IPS DF 4.7 (cell line): Measurements from ENCODE around the gene FN3K.
"Not testable (repeated sequence)": the region's sequence is repeated elsewhere in the genome, so short reads cannot be mapped to it uniquely, and the experiment has no call there.

ENCODE experiments used
- DNase-seq: peaks from one replicate; pipeline ENCODE4 v3.0.0-alpha.2; 2013; ENCODE audit warnings: low spot score; ENCODE audit errors: extremely low read depth

FN3K gene

DNA sequence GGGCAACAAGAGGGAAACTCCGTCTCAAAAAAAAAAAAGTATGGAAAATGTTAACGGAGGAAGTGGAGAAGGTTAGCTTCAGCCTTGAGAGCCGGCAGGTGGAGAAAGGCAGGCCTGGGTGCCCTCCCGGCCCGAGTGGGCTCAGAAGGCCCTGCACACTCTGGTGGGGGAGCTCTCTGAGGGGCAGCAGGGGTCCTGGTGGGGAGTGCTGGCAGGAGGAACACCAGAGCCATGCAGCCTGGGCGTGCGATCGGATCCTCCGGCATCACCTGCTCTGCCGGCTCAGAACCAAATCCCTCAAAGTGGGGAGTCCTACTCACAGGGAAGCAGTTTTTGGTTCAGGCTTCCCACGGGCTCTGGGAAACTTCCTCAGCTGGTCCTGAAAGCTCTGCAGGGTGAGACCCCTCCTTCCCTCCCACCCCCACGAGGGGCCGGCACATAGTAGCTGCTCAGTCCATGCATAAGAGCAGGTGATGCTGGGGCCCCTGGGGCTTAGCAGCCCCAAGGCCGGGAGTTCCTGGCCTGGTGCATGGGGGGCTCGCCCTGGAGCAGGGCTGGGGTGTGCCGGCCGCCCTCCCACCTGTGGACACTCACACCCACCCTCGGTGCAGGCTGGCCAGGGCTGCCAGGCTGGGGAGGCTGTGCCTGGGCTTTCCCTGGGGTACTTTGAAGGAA lies 1.2 kb downstream of the FN3K start:
- no peak for DNase-seq

DNA sequence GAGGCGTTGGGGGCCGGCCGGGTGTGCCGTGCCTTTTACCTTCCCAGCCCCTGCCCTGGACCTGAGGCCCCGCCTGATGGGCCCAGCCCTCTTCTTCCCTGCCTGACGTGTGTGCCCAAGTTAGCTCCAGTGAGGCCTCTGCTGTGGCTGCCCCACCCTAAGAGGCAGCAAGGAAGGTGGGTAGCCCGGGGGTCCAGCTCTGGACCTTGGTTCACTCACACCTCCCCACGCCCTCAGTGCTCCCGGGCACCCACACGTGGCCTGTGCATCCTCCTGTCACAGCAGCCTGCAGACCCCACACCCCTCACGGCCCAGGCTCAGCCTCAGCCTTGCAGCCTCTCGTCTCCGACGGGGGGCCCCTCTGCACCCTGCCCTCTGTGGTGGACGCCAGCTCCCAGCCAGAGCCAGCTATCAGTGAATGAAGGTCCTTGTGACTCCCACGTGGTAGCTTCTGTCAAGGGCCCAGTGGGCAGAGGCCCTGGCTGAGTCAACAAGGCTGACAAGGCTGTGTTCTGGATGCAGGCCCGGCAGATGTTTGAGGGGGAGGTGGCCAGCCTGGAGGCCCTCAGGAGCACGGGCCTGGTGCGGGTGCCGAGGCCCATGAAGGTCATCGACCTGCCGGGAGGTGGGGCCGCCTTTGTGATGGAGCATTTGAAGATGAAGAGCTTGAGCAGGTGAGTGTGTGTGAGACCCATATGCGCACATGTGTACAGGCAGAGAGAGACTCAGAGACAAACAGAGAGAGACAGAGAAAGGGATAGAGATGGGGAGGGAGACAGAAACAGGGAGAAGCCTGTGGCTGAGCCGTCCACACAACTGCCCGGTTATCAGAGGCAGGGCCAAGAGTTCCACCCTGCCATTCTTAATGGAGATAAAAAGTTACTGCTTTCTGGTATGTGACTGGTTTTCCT lies 2.8 kb downstream of the FN3K start:
- DNase-seq: no peak

DNA sequence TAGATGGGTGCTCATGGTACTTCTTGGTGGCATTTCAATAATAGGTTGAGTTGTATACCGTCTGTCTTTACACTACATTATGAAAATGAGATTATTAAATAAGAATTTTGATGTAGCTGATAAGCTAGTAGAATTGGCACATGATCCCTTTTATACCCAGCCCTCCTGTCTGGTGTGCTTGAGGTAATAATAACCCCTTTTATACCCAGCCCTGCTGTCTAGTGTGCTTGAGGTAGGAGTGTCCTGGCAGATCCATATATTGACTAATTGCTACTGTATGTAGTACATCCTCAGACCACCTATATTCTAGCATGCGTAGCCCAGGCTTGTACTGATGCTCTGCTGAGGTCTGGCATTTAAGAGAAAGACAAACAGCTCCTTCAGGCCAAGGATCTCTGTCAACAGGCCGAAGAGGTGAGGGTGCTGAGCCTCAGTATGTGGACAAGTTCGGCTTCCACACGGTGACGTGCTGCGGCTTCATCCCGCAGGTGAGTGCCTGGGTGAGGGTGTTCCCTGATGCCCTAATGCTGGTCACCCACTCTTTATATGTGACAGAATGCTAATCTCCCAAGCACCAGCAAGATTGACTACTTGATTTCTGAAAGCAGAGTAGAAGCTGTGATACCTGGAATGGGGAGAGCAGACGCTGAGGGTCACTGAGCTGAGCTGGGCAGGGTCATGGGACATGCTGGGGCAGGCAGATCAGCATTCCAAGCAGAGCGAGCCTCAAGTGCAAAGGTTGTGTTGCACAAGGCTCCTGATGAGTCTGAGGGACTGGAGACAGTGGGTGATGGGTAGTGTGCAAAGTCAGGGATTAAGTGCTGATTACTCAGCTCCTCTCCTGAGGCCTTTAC lies 5.7 kb downstream of the FN3K start:
- no peak for DNase-seq

- DNase-seq: no peak
Measured at GRCh38 chr17:82743344-82744219, 8.2 kb downstream of the FN3K start.

GRCh38 chr17:82744736-82745135 lies 9.3 kb downstream of the FN3K start:
- not testable (repeated sequence) for DNase-seq

GRCh38 chr17:82745524-82745923 lies 10.1 kb downstream of the FN3K start:
- DNase-seq: no peak

- DNase-seq: no peak
Measured at GRCh38 chr17:82748756-82749155, 13.3 kb downstream of the FN3K start.

GRCh38 chr17:82750241-82750908 lies 15.0 kb downstream of the FN3K start:
- no peak for DNase-seq

GRCh38 chr17:82751171-82751570 lies 15.8 kb downstream of the FN3K start:
- no peak for DNase-seq

- DNase-seq: no peak
Measured at GRCh38 chr17:82751571-82752370, 16.4 kb downstream of the FN3K start, which contains the start of gene TBCD. TSS of gene TBCD (plus strand) at chr17:82752065. CDS start at chr17:82752194, 129 bp downstream.

GRCh38 chr17:82752371-82753200 lies 17.2 kb downstream of the FN3K start:
- DNase-seq: no peak

DNA sequence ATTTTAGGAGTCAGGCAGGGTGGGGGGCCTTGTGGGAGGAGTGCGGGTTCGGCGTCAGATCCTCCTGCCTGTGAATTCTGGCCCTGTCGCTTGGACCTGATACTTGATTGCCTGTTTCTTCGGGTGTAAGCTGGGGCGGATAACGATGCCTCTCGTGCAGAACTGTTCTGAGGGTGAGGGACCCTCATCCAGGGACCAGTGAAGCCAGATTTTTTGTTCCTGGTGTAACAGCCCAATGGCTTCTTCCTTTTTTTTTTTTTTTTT lies 17.7 kb downstream of the FN3K start:
- DNase-seq: no peak

DNA sequence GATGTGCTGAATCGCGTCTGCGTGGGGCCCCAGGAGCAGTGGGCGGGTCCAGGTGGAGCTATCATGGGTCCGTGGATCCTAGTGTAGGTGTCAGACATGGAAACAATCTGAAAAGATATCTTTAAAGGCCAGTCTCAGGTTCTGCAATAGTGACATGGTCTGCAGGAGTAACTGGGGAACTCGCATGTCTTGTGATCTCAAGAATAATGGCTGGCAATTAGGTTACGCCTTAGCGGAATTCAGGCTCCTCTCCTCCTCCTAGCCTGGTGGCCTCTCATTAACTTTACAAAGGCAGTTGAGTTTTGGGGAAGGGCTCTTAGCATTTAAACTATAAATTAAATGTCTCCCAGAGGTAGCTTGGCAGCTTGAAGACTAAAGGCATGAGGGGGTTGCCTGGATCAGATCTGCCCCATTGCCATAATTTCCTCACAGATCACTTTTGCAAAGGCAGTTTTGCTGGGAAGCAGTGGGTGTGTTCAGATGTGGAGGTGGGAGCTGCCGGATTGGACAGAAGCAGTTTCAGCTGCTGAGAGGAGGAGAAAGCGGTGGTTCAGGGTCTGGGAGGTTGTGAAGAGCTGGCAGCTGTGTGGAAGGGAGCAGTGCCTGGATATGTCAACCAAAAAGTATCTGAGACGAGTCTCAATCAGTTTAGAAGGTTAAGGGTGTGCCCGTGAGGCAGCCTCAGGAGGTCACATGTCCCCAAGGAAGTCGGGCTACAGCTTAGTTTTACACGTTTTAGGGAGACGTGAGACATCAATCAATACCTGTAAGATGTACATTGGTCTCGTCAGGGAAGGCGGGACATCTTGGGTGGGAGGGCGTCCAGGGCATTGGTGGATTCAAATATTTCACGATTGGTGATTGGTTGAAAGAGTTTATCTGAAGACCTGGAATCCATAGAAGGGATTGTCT lies 19.1 kb downstream of the FN3K start:
- DNase-seq: no peak

DNA sequence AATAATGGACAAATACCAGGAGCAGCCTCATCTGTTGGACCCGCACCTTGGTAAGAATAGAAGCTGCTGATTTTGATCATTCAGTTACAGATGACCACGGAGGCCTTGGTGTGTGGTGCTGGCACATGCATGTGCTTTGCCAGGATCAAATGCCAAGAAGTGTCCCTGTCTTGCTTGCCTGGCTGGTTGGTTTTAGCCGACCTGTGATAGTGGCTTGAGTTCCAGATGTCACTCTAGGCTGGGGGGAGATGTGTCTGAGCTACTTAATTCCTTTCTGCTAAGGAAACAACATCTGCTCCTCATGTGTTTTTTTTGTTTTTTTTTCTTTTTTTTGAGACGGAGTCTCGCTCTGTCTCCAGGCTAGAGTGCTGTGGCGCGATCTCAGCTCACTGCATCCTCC lies 20.8 kb downstream of the FN3K start:
- no peak for DNase-seq

- no peak for DNase-seq
Measured at GRCh38 chr17:82765371-82765770, 30.0 kb downstream of the FN3K start.

GRCh38 chr17:82767041-82767754 lies 31.8 kb downstream of the FN3K start:
- DNase-seq: no peak

DNA sequence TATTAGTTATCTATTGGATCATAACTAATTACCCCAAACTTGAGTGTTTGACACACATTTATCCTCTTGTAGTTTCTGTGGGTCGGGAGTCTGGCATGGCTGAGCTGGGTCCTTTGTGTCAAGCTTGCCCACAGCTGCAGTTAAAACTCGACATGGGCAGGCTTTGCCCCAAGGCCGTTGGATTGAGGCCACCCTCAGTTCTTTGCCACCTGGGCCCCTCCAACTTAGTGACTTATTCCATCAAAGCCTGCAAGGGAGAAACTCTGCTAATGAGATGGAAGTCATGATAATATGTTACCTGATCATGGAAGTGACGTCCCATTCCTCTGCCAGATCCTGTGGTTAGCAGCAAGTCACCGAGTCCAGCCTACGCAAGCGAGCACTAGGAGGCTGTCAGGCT lies 33.6 kb downstream of the FN3K start:
- no peak for DNase-seq
